Measurements from ENCODE around the gene ALDOC.

ALDOC gene

GRCh38 chr17:28550858-28551257, 25.8 kb downstream of the ALDOC start:
- Histone ChIP-seq H4K20me1 (ENCODE audit: insufficient read depth, low read length) (no peaks in the 10 kb centered on the region), H3K9me3 (replicated peaks; ENCODE audit: insufficient read depth, low read length) (no peaks in the 10 kb centered on the region), H3K79me2 (ENCODE audit: low read length) (no peaks in the 10 kb centered on the region), H3K9ac (ENCODE audit: low read length) (no peak overlapping the region), H3K4me2 (ENCODE audit: low read depth, low read length) (no peak overlapping the region), H3K4me3 (ENCODE audit: low read length) (no peak overlapping the region), H3K4me1 (ENCODE audit: low read length) (peaks cover 3% of the 10 kb centered on the region; the same call in 1 of the 2 replicates), H3K36me3 (replicated peaks; ENCODE audit: insufficient read depth, low read length) (no peaks in the 10 kb centered on the region), H3F3A (ENCODE audit: insufficient read depth, low read length) (no peaks in the 10 kb centered on the region; the same call in 1 of the 2 replicates), H2AFZ (ENCODE audit: low read length) (no peak overlapping the region), H3K27me3 (replicated peaks; ENCODE audit: insufficient read depth, low read length) (0 out of 2 replicates have a peak, but pooled peaks cover 5% of the 10 kb centered on the region), H3K27ac (ENCODE audit: low read length) (no peak overlapping the region), H3K9me2 (replicated peaks; ENCODE audit: insufficient read depth, low read length) (no peaks in the 10 kb centered on the region)
- TF ChIP-seq EZH2phosphoT487 (IDR thresholded peaks at IDR 0.05; ENCODE audit: low read length) (no peak), EZH2 (optimal IDR thresholded peaks at IDR 0.05; ENCODE audit: low read depth, low read length) (no peak)
- TF ChIP-seq, protein P1, sequence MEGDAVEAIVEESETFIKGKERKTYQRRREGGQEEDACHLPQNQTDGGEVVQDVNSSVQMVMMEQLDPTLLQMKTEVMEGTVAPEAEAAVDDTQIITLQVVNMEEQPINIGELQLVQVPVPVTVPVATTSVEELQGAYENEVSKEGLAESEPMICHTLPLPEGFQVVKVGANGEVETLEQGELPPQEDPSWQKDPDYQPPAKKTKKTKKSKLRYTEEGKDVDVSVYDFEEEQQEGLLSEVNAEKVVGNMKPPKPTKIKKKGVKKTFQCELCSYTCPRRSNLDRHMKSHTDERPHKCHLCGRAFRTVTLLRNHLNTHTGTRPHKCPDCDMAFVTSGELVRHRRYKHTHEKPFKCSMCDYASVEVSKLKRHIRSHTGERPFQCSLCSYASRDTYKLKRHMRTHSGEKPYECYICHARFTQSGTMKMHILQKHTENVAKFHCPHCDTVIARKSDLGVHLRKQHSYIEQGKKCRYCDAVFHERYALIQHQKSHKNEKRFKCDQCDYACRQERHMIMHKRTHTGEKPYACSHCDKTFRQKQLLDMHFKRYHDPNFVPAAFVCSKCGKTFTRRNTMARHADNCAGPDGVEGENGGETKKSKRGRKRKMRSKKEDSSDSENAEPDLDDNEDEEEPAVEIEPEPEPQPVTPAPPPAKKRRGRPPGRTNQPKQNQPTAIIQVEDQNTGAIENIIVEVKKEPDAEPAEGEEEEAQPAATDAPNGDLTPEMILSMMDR (IDR thresholded peaks at IDR 0.05; ENCODE audit: low read length): no peak
- DNase-seq: no peak

- no peak for DNase-seq
- Histone ChIP-seq H3K9me3 (replicated peaks; ENCODE audit: insufficient read depth, low read length) (no peaks in the 10 kb centered on the region), H3F3A (ENCODE audit: insufficient read depth, low read length) (no peaks in the 10 kb centered on the region; the same call in 1 of the 2 replicates), H3K27me3 (replicated peaks; ENCODE audit: insufficient read depth, low read length) (0 out of 2 replicates have a peak, but pooled peaks cover 5% of the 10 kb centered on the region), H4K20me1 (ENCODE audit: insufficient read depth, low read length) (no peaks in the 10 kb centered on the region), H3K9ac (ENCODE audit: low read length) (no peak overlapping the region), H3K9me2 (replicated peaks; ENCODE audit: insufficient read depth, low read length) (no peaks in the 10 kb centered on the region), H3K4me2 (ENCODE audit: low read depth, low read length) (no peak overlapping the region), H2AFZ (ENCODE audit: low read length) (no peak overlapping the region), H3K79me2 (ENCODE audit: low read length) (no peaks in the 10 kb centered on the region), H3K4me1 (ENCODE audit: low read length) (peaks cover 3% of the 10 kb centered on the region; the same call in 1 of the 2 replicates), H3K4me3 (ENCODE audit: low read length) (no peak overlapping the region), H3K27ac (ENCODE audit: low read length) (no peak overlapping the region), H3K36me3 (replicated peaks; ENCODE audit: insufficient read depth, low read length) (no peaks in the 10 kb centered on the region)
- no peak for TF ChIP-seq EZH2phosphoT487 (IDR thresholded peaks at IDR 0.05; ENCODE audit: low read length)
- TF ChIP-seq, protein P1 (IDR thresholded peaks at IDR 0.05; ENCODE audit: low read length): no peak
- no peak for TF ChIP-seq EZH2 (optimal IDR thresholded peaks at IDR 0.05; ENCODE audit: low read depth, low read length)
Measured at GRCh38 chr17:28549236-28550132, 27.2 kb downstream of the ALDOC start.

- H3K27ac ChIP-seq (ENCODE audit: low read length): no peak overlapping the region
- H3K9me2 ChIP-seq (replicated peaks; ENCODE audit: insufficient read depth, low read length): no peaks in the 10 kb centered on the region
- peaks cover 3% of the 10 kb centered on the region; the same call in 1 of the 2 replicates for H3K4me1 ChIP-seq (ENCODE audit: low read length)
- H3F3A ChIP-seq (ENCODE audit: insufficient read depth, low read length): no peaks in the 10 kb centered on the region
- H4K20me1 ChIP-seq (ENCODE audit: insufficient read depth, low read length): no peaks in the 10 kb centered on the region
- H3K4me2 ChIP-seq (ENCODE audit: low read depth, low read length): no peak overlapping the region
- no peak overlapping the region for H3K9ac ChIP-seq (ENCODE audit: low read length)
- no peaks in the 10 kb centered on the region for H3K79me2 ChIP-seq (ENCODE audit: low read length)
- TF ChIP-seq, protein P1 (IDR thresholded peaks at IDR 0.05; ENCODE audit: low read length): no peak
- TF ChIP-seq EZH2phosphoT487 (IDR thresholded peaks at IDR 0.05; ENCODE audit: low read length) (no peak), EZH2 (optimal IDR thresholded peaks at IDR 0.05; ENCODE audit: low read depth, low read length) (no peak)
- no peaks in the 10 kb centered on the region for H3K36me3 ChIP-seq (replicated peaks; ENCODE audit: insufficient read depth, low read length)
- no peak for DNase-seq
- no peaks in the 10 kb centered on the region for H3K9me3 ChIP-seq (replicated peaks; ENCODE audit: insufficient read depth, low read length)
- H3K4me3 ChIP-seq (ENCODE audit: low read length): no peak overlapping the region
- H2AFZ ChIP-seq (ENCODE audit: low read length): no peak overlapping the region
- H3K27me3 ChIP-seq (replicated peaks; ENCODE audit: insufficient read depth, low read length): peaks cover 11% of the 10 kb centered on the region; the same call in 1 of the 2 replicates
Measured at GRCh38 chr17:28548417-28549130, 28.1 kb downstream of the ALDOC start.
